DND-41 (cell line): ENCODE data around the gene YPEL1.

ENCODE experiments used
- ATAC-seq: fragments of 200-7000 bp; cut with Tn5 transposase; 3 replicates; pipeline ENCODE4 v1.9.1; 2021; ENCODE audit warnings: low read depth; ENCODE audit not compliant: insufficient read depth
- DNase-seq: peaks from one replicate; pipeline ENCODE4 v3.0.0-alpha.2; 2020
- H2AFZ ChIP-seq: 2 replicates; pipeline ENCODE4 v1.6.0; 2012; ENCODE audit warnings: low read depth, low read length
- H3K27ac ChIP-seq: 2 replicates; pipeline ENCODE4 v1.5.1; 2012; ENCODE audit warnings: low read length, inconsistent platforms
- H3K27me3 ChIP-seq: fragments of 200-600 bp; sonication (generic); 2 replicates; pipeline ENCODE4 v1.6.0; 2012; ENCODE audit warnings: low read length, mild to moderate bottlenecking, inconsistent platforms; ENCODE audit not compliant: insufficient read depth, poor library complexity
- H3K36me3 ChIP-seq: 2 replicates; pipeline ENCODE4 v1.5.1; 2012; ENCODE audit warnings: low read length, inconsistent platforms; ENCODE audit not compliant: insufficient read depth
- H3K4me1 ChIP-seq: 2 replicates; pipeline ENCODE4 v1.5.1; 2012; ENCODE audit warnings: mild to moderate bottlenecking, low read length; ENCODE audit not compliant: insufficient read depth
- H3K4me2 ChIP-seq: 2 replicates; pipeline ENCODE4 v1.6.0; 2012; ENCODE audit warnings: mild to moderate bottlenecking, moderate library complexity, low read length, inconsistent platforms; ENCODE audit not compliant: insufficient read depth
- H3K4me3 ChIP-seq, 2 experiments: fragments of 200-600 bp in 1 of 2; shearing (Covaris generic) in 1 of 2; 2 replicates each; pipeline ENCODE4 v1.5.1; 2012 to 2016; ENCODE audit warnings: inconsistent platforms in 2 of 2, low read length in 2 of 2, mild to moderate bottlenecking in 2 of 2, low read depth in 1 of 2, moderate library complexity in 1 of 2
- H3K79me2 ChIP-seq: 2 replicates; pipeline ENCODE4 v1.6.0; 2012; ENCODE audit warnings: low read length, inconsistent platforms; ENCODE audit not compliant: insufficient read depth
- H3K9ac ChIP-seq: 2 replicates; pipeline ENCODE4 v1.6.0; 2012; ENCODE audit warnings: low read depth, mild to moderate bottlenecking, inconsistent platforms, low read length, moderate library complexity
- H3K9me3 ChIP-seq: 2 replicates; pipeline ENCODE4 v1.5.1; 2012; ENCODE audit warnings: low read length, moderate library complexity, mild to moderate bottlenecking, inconsistent platforms; ENCODE audit not compliant: insufficient read depth, severe bottlenecking
- H4K20me1 ChIP-seq: 2 replicates; pipeline ENCODE4 v1.6.0; 2012; ENCODE audit warnings: low read length; ENCODE audit not compliant: insufficient read depth
- CTCF ChIP-seq: IDR thresholded peaks from 2 replicates; pipeline ENCODE4 v1.5.1; 2012; ENCODE audit warnings: borderline replicate concordance, low read length, moderate library complexity, mild to moderate bottlenecking; ENCODE audit not compliant: poor library complexity, severe bottlenecking; ENCODE audit errors: extremely low read depth
- EZH2 ChIP-seq: IDR thresholded peaks from 3 replicates; pipeline ENCODE4 v1.6.1; 2012; ENCODE audit warnings: borderline replicate concordance, low read depth, mild to moderate bottlenecking, moderate library complexity, low read length, inconsistent platforms; ENCODE audit not compliant: severe bottlenecking

The YPEL1 gene

GRCh38 chr22:21651521-21652009 is 84.0 kb downstream of the YPEL1 start:
- no peak for DNase-seq
- TF ChIP-seq EZH2, result no peak
- no peak for TF ChIP-seq CTCF
- H3K4me1 ChIP-seq, result peaks cover 60% of the 10 kb centered on the region

GRCh38 chr22:21650823-21651520 is 84.6 kb downstream of the YPEL1 start:
- peak; percentile 55 for DNase-seq
- peak; percentile 25 for ATAC-seq
- Histone ChIP-seq H3K4me1 (peaks cover 61% of the 10 kb centered on the region), H3K36me3 (peaks cover 42% of the 10 kb centered on the region), H3K79me2 (peaks cover 59% of the 10 kb centered on the region), H3K27me3 (no peaks in the 10 kb centered on the region), H4K20me1 (peaks cover 13% of the 10 kb centered on the region), H2AFZ (peak overlapping the region; percentile 82), H3K27ac (peak overlapping the region; percentile 91), H3K4me2 (peak overlapping the region; percentile 84), H3K9me3 (no peaks in the 10 kb centered on the region), H3K4me3 (peak overlapping the region; percentile 81 to 94), H3K9ac (peak overlapping the region; percentile 87)
- TF ChIP-seq CTCF, result no peak
- TF ChIP-seq EZH2, result no peak

More at GRCh38 chr22:21651521-21652009, 84.0 kb downstream of the YPEL1 start:
- Histone ChIP-seq H3K9me3 (no peaks in the 10 kb centered on the region), H3K9ac (peak overlapping the region; percentile 87), H3K27ac (peak overlapping the region; percentile 91), H3K4me3 (peak overlapping the region; percentile 81 to 94), H3K36me3 (peaks cover 36% of the 10 kb centered on the region), H3K4me2 (peak overlapping the region; percentile 84), H2AFZ (peak overlapping the region; percentile 82), H3K27me3 (no peaks in the 10 kb centered on the region), H3K79me2 (peaks cover 54% of the 10 kb centered on the region), H4K20me1 (peaks cover 8% of the 10 kb centered on the region)
- peak; percentile 10; the same call in 2 of the 3 replicates for ATAC-seq

GRCh38 chr22:21650280-21650679 is 85.3 kb downstream of the YPEL1 start:
- Histone ChIP-seq H4K20me1 (peaks cover 13% of the 10 kb centered on the region), H3K27ac (peak overlapping the region; percentile 22; the same call in 1 of the 2 replicates), H3K4me2 (peak overlapping the region; percentile 84), H3K36me3 (peaks cover 47% of the 10 kb centered on the region), H2AFZ (no peak overlapping the region), H3K27me3 (no peaks in the 10 kb centered on the region), H3K9ac (peak overlapping the region; percentile 87), H3K4me1 (peaks cover 57% of the 10 kb centered on the region), H3K9me3 (no peaks in the 10 kb centered on the region), H3K4me3 (peak overlapping the region in 1 of 2 experiments; percentile 81; a peak in 2 of 4 replicates), H3K79me2 (peaks cover 61% of the 10 kb centered on the region)
- no peak for TF ChIP-seq CTCF
- TF ChIP-seq EZH2, result no peak
- ATAC-seq, result no peak
- no peak for DNase-seq
